22Rv1 (cell line): ENCODE measurements around the gene KLK5.

Source experiments
- ZFX ChIP-seq: fragments of 450-650 bp; IDR thresholded peaks from 2 replicates; pipeline ENCODE4 v1.6.1; 2017; ENCODE audit warnings: antibody characterized with exemption, borderline replicate concordance
- TF ChIP-seq, protein P1 (sequence below): fragments of 450-650 bp; IDR thresholded peaks from 2 replicates; pipeline ENCODE4 v1.5.1; 2017; ENCODE audit warnings: mild to moderate bottlenecking

DNA sequence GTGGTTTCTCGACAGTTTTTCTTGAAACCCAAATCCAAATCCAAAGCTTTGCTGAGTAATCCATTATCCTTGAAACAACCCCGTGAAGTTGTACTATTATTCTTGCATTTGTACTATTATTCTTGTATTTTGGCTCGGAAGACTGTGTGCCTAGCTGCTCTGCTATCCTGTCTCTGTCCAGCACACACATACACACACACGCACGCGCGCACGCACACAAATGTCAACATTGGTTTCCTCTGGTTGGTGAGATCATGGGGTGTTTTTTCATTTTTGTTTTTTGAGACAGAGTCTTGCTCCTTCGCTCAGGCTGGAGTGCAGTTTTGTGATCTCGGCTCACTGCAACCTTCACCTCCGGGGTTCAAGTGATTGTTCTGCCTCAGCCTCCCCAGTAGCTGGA, 26.7 kb downstream of the KLK5 start:
- TF ChIP-seq, protein P1, sequence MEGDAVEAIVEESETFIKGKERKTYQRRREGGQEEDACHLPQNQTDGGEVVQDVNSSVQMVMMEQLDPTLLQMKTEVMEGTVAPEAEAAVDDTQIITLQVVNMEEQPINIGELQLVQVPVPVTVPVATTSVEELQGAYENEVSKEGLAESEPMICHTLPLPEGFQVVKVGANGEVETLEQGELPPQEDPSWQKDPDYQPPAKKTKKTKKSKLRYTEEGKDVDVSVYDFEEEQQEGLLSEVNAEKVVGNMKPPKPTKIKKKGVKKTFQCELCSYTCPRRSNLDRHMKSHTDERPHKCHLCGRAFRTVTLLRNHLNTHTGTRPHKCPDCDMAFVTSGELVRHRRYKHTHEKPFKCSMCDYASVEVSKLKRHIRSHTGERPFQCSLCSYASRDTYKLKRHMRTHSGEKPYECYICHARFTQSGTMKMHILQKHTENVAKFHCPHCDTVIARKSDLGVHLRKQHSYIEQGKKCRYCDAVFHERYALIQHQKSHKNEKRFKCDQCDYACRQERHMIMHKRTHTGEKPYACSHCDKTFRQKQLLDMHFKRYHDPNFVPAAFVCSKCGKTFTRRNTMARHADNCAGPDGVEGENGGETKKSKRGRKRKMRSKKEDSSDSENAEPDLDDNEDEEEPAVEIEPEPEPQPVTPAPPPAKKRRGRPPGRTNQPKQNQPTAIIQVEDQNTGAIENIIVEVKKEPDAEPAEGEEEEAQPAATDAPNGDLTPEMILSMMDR = no peak
- no peak for TF ChIP-seq ZFX
